ENCODE measurements around the gene PRKAR2B.

GRCh38 chr7:107109955-107110354, 65.5 kb downstream of the PRKAR2B start:
- TF ChIP-seq CTCF (IDR thresholded peaks at IDR 0.05): no peak
- TF ChIP-seq EZH2 (IDR thresholded peaks at IDR 0.05; ENCODE audit: borderline replicate concordance, insufficient read depth, low read depth, low read length, poor library complexity, severe bottlenecking): no peak
